GM18909 (cell line): ENCODE results near the gene ODF4.
"Not testable (repeated sequence)": the region's sequence is repeated elsewhere in the genome, so short reads cannot be mapped to it uniquely, and the experiment has no call there.

Source experiments
- ATAC-seq: cut with Tn5 transposase; IDR thresholded peaks from one replicate; pipeline ENCODE4 v1.9.1; 2021; ENCODE audit warnings: mild to moderate bottlenecking; ENCODE audit not compliant: unreplicated experiment, poor library complexity

The ODF4 gene

DNA sequence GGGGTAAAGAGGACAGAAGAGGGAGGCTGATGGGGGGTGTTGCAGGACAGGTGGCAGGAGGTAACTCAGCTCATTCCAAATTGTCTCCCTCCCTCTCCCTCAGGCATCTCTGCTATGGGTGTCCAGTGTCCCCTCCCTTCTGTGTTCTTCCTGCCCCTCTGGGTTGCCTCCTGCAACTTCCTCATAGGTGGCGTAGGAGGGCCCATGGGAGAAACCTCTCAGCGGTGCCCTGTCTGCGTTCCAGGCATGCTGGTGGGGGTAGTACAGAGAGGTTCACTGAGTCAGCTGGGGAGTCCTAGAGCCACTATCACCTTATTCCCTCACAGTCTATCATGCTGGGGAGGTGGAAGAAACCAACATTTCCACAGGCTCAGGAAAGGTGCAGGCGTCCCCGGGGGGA, 14.7 kb upstream of the ODF4 start:
- ATAC-seq: no peak

GRCh38 chr17:8326511-8327302, 12.9 kb upstream of the ODF4 start:
- no peak for ATAC-seq

GRCh38 chr17:8327303-8327649, 12.4 kb upstream of the ODF4 start:
- ATAC-seq: no peak

- ATAC-seq: no peak
These were observed 7.5 kb upstream of the ODF4 start for GRCh38 chr17:8332128-8332527.

DNA sequence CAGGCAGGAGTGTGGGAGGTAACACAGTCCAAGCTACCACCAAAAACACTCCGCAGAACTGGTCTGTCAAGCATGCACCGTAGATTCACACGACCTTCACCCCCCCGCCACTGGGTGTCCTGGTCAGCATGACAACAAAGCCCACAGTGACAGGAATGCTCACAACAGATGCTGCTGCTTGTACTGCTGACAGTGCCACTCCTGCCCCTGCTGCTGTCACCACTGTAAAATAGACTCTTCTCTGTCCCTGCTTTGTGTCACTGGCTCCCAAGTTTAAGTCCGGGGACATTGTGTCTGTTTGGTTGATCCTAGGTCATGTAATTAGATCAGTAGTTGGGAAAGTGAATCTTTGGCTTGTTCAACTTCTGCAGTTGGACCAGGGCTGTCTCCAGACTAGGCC, 7.0 kb upstream of the ODF4 start:
- no peak for ATAC-seq

DNA sequence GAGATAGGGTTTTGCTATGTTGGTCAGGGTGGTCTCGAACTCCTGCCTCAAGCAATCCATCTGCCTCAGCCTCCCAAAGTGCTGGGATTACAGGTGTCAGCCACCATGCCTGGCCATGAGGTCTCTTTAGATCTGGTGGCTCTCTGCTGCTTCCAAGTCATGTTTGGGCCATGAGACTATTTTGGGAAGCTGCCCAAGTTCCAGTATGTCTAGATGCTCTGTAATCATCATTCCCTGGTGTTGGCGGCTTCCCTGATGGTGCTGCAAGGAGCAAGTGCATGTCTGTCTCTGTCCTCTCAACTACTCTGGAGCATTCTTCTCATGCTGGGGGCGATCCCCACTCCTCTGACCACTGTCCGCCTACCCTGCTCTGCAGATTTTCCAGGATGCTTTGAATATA, 6.4 kb upstream of the ODF4 start:
- no peak for ATAC-seq

- no peak for ATAC-seq
These were observed 1.6 kb upstream of the ODF4 start for GRCh38 chr17:8337802-8338752.

DNA sequence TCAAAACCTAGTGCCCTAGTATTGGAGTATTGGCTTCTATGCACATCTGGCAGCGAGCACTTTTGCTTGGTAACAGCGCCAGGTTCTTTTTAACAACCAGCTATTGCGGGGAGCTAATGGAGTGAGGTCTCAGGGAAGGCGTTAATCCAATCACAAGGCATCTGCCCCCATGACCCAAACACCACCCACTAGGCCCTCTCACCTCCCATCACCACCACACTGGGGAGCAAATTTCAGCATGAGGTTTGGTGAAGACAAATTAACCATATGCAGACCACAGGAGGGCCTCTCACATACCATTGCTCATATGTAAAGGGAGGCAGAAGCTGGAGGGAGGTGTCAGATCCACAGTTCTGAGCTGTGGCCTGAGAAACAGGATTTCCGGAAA, 893 bp upstream of the ODF4 start:
- no peak for ATAC-seq

GRCh38 chr17:8341456-8341855, 1.8 kb downstream of the ODF4 start:
- no peak for ATAC-seq

DNA sequence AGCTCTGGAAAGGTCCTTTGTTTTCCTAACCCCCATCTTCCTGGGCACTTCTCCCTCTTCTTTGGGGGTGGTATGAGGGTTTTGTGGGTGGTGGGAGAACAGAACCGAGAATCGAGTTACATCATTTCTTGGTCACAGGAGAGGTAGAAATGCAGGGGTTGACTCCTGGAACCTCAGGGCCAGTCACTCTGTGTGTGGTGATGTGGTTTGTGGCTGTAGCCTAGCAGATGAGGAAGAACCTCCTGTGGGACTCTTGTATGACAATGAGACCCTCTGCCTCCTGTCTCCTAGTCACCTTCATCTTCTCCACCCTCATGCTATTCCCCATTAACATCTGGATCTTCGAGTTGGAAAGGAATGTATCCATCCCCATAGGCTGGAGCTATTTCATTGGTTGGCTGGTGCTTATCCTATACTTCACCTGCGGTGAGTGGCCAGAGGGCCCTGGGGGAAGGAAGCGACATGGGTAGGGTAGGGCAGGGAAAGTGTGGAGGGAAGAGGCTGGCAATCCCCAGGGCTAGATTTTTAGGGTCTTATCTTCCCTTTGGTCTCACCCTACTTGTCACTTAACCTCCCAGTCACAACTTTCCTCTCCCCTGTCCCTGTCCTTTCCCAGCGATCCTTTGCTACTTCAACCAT, 5.5 kb downstream of the ODF4 start:
- ATAC-seq: no peak

DNA sequence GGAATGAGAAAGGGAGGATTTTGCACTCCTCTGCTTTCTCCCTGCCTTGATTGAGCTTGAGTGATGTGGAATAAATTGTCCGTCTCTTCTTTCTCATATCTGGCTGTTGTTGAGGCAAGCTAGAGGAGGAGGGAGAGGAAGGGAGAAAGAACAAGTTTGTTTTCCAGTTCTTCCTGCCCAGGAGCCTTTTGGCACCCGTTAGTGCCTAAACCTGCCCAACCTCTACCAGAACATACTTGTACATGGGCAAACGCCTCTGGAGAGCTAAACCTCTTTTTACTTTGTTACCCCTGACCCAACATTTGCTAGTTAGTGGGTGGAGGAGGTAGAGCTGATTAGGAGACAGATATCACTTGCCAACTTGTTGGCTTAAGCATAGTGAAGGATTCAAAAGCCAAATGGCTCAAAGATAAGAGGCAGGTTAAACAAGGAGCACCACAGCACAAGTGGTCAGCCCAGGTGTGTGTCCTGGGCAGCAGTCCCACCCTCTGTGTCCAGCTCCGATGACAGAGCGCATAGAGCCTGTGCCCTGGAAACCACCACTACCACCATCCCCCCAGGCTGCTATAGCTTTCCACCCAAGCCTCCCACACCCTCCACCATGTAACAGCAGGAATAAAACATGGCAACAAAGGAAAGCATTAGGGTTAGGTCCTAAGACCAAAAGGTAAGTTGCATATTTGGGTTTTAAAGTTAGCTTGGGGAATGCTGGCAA, 6.5 kb downstream of the ODF4 start:
- no peak for ATAC-seq

- ATAC-seq: not testable (repeated sequence)
These were observed 7.4 kb downstream of the ODF4 start for GRCh38 chr17:8347001-8347400.

- ATAC-seq: no peak
These were observed 10.7 kb downstream of the ODF4 start for GRCh38 chr17:8350339-8350738.

- no peak for ATAC-seq
These were observed 14.1 kb downstream of the ODF4 start for GRCh38 chr17:8353736-8354135.

DNA sequence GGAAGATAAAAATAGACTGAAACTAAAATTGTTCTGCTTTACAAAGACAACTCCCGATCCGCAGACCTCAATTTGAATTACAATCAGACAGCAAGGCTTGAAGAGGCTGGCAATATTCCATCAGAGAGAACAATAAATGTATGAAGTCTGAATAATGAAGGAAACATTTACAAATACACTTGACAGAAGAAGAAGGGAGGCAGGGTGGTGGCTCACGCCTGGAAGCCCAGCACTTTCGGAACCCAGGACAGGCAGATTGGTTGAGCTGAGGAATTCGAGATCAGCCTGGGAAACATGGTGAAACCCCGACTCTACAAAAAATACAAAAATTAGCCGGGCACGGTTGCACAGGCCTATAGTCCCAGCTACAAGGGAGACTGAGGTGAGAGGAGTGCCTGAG, 14.6 kb downstream of the ODF4 start:
- ATAC-seq: no peak

DNA sequence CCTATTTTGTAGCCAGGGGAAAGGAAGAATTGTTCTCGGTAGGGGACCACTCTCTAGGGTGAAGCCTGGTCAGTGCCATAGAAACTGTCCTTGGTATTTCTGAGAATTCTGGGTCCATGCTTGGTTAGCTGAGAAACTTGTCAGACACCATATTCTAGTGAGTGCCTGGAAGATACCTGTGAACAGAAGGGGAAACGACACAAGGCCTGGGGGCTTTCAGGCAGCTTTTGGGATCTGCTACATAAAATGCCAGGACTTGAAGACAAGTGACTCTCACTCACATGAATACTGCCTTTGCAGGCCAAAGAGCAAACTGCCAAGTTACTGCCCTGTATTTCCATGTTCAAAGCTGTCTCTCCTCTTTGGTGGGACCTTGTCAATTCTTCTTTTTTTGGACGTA, 18.3 kb downstream of the ODF4 start:
- no peak for ATAC-seq

- no peak for ATAC-seq
These were observed 20.1 kb downstream of the ODF4 start for GRCh38 chr17:8359769-8360168.

DNA sequence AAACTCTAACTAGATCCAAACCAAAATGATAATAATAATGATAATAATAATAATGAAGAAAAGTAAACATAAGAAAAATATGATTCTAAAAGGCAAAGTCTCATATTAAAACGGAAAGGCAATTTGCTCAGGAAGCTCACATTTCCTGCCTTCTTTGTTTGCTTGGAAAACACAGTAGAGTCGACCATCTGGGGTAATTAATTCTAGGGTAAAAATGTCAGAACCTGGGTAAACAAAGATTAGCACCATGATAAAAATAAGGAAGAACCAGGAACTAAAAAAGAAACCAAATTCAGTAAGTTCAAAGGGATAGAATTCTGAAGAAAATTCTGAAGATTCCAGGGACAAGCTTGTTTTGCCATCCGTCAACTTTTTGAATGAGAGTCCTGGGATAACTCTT, 20.6 kb downstream of the ODF4 start:
- no peak for ATAC-seq

GRCh38 chr17:8360751-8361150, 21.1 kb downstream of the ODF4 start:
- ATAC-seq: no peak

DNA sequence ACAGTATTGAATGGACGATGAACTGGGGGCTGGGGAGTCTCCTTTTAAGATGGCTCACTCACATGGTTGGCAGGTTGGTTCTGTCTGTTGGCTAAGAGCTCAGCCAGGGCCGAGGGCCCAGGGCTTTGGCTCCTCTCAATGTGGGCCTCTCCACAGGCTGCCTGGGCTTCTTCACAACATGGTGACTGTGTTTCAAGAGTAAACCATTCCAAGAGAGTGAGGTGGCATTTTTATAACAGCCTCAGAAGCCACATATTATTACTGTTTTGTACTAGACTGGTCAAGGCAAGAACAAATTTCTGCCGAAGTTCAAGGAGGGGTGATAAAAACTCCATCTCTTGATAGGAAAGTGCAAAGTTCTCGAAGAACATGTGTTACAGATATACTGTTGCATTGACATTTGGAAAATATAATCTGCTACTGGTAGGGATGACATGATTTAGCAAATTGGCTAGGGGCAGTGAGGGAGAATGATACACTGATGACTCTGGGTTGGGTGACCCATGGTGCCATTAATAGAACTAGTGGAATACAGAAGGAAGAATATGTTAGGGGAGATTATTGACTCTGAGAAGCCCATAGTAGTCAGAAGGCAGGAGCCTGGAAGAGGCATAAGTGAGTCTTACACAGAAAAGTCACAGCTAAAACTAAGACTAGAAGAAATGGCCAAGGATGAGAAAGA, 23.2 kb downstream of the ODF4 start:
- no peak for ATAC-seq
